ENCODE results near the gene FARS2. TPM values are rescaled to one million over a fixed set of nuclear protein-coding genes. Genes with fewer than 3 reads are reported as not detected.

Gene FARS2
- total RNA-seq, 1 experiment from 2014 or later = 15.0 TPM

GRCh38 chr6:5247201-5247600, 14.1 kb upstream of the FARS2 start:
- Mint-ChIP-seq H3K27me3 (ENCODE audit: low read depth) (no peaks in the 10 kb centered on the region), H3K4me3 (no peak overlapping the region), H3K4me1 (peaks cover 4% of the 10 kb centered on the region; the same call in 1 of the 2 replicates), H3K27ac (no peak overlapping the region; the same call in 1 of the 2 replicates), H3K9me3 (peaks cover 10% of the 10 kb centered on the region), H3K36me3 (peaks cover 15% of the 10 kb centered on the region)
- no peak for TF ChIP-seq ESRRA (CRISPR knock-in tag; IDR thresholded peaks at IDR 0.05; ENCODE audit: borderline replicate concordance)
- no peak for TF ChIP-seq NR3C1 (CRISPR knock-in tag; conservative IDR thresholded peaks at IDR 0.05; ENCODE audit: low read depth)
- CTCF ChIA-PET = no interaction called here
- POLR2A ChIA-PET = no interaction called here
- ATAC-seq (no peak), DNase-seq (ENCODE audit: low spot score) (no peak)

GRCh38 chr6:5248302-5249098, 12.8 kb upstream of the FARS2 start:
- POLR2A ChIA-PET = no interaction called here
- peak overlapping the region; percentile 16; the same call in 1 of the 2 replicates for H3K27ac Mint-ChIP-seq

More at GRCh38 chr6:5248302-5249098, 12.8 kb upstream of the FARS2 start:
- CTCF ChIA-PET = interaction anchor here (1.2 kb wide), 1 partner anchor 131 kb away, joined by 4 read pairs; no protein-coding TSS in a partner anchor
- Mint-ChIP-seq H3K36me3 (peaks cover 16% of the 10 kb centered on the region), H3K9me3 (peaks cover 10% of the 10 kb centered on the region), H3K4me3 (no peak overlapping the region), H3K4me1 (peaks cover 4% of the 10 kb centered on the region; the same call in 1 of the 2 replicates), H3K27me3 (ENCODE audit: low read depth) (no peaks in the 10 kb centered on the region)
- DNase-seq (ENCODE audit: low spot score) = no peak
- no peak for ATAC-seq
- TF ChIP-seq PRDM15 (CRISPR knock-in tag; IDR thresholded peaks at IDR 0.05) (no peak), ZNF396 (CRISPR knock-in tag; IDR thresholded peaks at IDR 0.05; ENCODE audit: borderline replicate concordance) (no peak), ZNF138 (CRISPR knock-in tag; conservative IDR thresholded peaks at IDR 0.05) (no peak), ZNF317 (CRISPR knock-in tag; IDR thresholded peaks at IDR 0.05; ENCODE audit: borderline replicate concordance, low read depth) (no peak), AR (CRISPR knock-in tag; IDR thresholded peaks at IDR 0.05) (no peak), GTF2I (CRISPR knock-in tag; conservative IDR thresholded peaks at IDR 0.05) (no peak), SMAD3 (CRISPR knock-in tag; IDR thresholded peaks at IDR 0.05; ENCODE audit: borderline replicate concordance) (no peak), ELF4 (CRISPR knock-in tag; IDR thresholded peaks at IDR 0.05; ENCODE audit: low read depth) (no peak), SMAD4 (CRISPR knock-in tag; IDR thresholded peaks at IDR 0.05) (no peak), NR3C1 (CRISPR knock-in tag; conservative IDR thresholded peaks at IDR 0.05; ENCODE audit: low read depth) (no peak), ATF2 (CRISPR knock-in tag; IDR thresholded peaks at IDR 0.05; ENCODE audit: borderline replicate concordance, low read depth) (no peak), FOXP1 (CRISPR knock-in tag; IDR thresholded peaks at IDR 0.05; ENCODE audit: borderline replicate concordance) (no peak), OVOL2 (CRISPR knock-in tag; IDR thresholded peaks at IDR 0.05; ENCODE audit: borderline replicate concordance) (no peak), CREM (CRISPR knock-in tag; IDR thresholded peaks at IDR 0.05) (no peak)

Data from WTC11 (cell line).